Spleen (tissue), 11 donors: ENCODE data around the gene CLDN17. TPM values are rescaled to one million over a fixed set of nuclear protein-coding genes. Genes with fewer than 3 reads are reported as not detected.

Experiments
- DNase-seq: peaks from one replicate; pipeline ENCODE4 v3.0.0-alpha.2; 2020
- H3K27ac ChIP-seq, 8 donors: fragments of 200-600 bp; sonication (generic) in 7 of 8; 1 replicate in 4 of 8; 2 replicates in 4 of 8; pipeline versions ENCODE4 v1.5.0 to v1.8.0; 2016 to 2021; ENCODE audit warnings: inconsistent platforms in 4 of 8, mild to moderate bottlenecking in 4 of 8, moderate library complexity in 1 of 8
- H3K27me3 ChIP-seq, 7 donors: fragments of 200-600 bp; sonication (generic) in 6 of 7; replicated peaks in 1 of 7; 1 replicate in 4 of 7; 2 replicates in 3 of 7; pipeline versions ENCODE4 v1.5.0 to v1.8.0; 2016 to 2021; ENCODE audit warnings: inconsistent platforms in 3 of 7, mild to moderate bottlenecking in 1 of 7
- H3K36me3 ChIP-seq, 6 donors: fragments of 200-600 bp; sonication (generic) in 5 of 6; 1 replicate in 4 of 6; 2 replicates in 2 of 6; pipeline versions ENCODE4 v1.5.0 to v1.8.0; 2016 to 2021; ENCODE audit warnings: inconsistent platforms in 2 of 6
- H3K4me1 ChIP-seq, 6 donors: fragments of 200-600 bp; sonication (generic) in 5 of 6; 1 replicate in 3 of 6; 2 replicates in 3 of 6; pipeline versions ENCODE4 v1.5.0 to v1.8.0; 2016 to 2021; ENCODE audit warnings: inconsistent platforms in 3 of 6
- H3K4me3 ChIP-seq, 8 donors: fragments of 200-600 bp; sonication (generic) in 7 of 8; 1 replicate in 4 of 8; 2 replicates in 4 of 8; pipeline versions ENCODE4 v1.5.0 to v1.8.0; 2016 to 2021; ENCODE audit warnings: inconsistent platforms in 4 of 8, mild to moderate bottlenecking in 4 of 8, moderate library complexity in 2 of 8
- H3K9me3 ChIP-seq, 8 donors: fragments of 200-600 bp; sonication (generic) in 7 of 8; 1 replicate in 4 of 8; 2 replicates in 4 of 8; pipeline versions ENCODE4 v1.5.0 to v1.8.0; 2016 to 2021; ENCODE audit warnings: inconsistent platforms in 4 of 8
- POLR2A ChIP-seq, 3 donors: fragments of 450-650 bp; IDR thresholded peaks; one replicate each; pipeline ENCODE4 v1.5.1; 2017; ENCODE audit warnings: antibody characterized with exemption in 3 of 3, mild to moderate bottlenecking in 1 of 3
- POLR2AphosphoS5 ChIP-seq, 3 donors: sonication (generic); formaldehyde crosslinking; IDR thresholded peaks; one replicate each; pipeline ENCODE4 v1.5.1; 2017; ENCODE audit warnings: antibody characterized with exemption in 3 of 3
- WGBS, 5 donors: extraction: QIAGEN DNeasy Blood & Tissue Kit in 3 of 5; methylation state at CpG; one replicate each; pipeline versions ENCODE4 v1.1.5 to v1.1.7; 2013 to 2018; 5-methylcytosine and 5-hydroxymethylcytosine counted together
- intact Hi-C: fragments of 100-400 bp; cut with DNase I; formaldehyde crosslinking; loops from one replicate; pipeline ENCODE4 v1.15.0; 2023; ENCODE audit warnings: low total_unique reads
- polyA plus RNA-seq, 3 donors: library from polyadenylated mRNA; stranded (reverse); fragments of 200-250 nt; gene quantifications; one replicate each; pipeline ENCODE4 v1.2.1, GENCODE V29; 2013
- total RNA-seq, 7 donors: library from RNA; depleted of rRNA in 3 of 7; stranded (reverse); fragments of >200 nt in 3 of 7; fragmentation: NEBNext Ultra II Directional in 4 of 7; extraction: Animal tissue kit (Norgen Biotek cat#: 25700) in 4 of 7; gene quantifications; one replicate each; pipeline versions ENCODE4 v1.1.0 to v1.2.1, GENCODE V29; 2016 to 2021
- TF ChIP-seq, protein P1 (sequence below), 11 experiments: fragments of 200-600 bp in 7 of 11; fragments of 450-650 bp in 4 of 11; sonication (generic) in 4 of 11; IDR thresholded peaks in 8 of 11; conservative IDR thresholded peaks in 3 of 11; 1 replicate in 7 of 11; 2 replicates in 4 of 11; pipeline versions ENCODE4 v1.4.0 to v1.8.0; 2016 to 2021; ENCODE audit warnings: antibody characterized with exemption in 11 of 11, inconsistent platforms in 4 of 11, mild to moderate bottlenecking in 1 of 11
- donor health status: healthy with polysubstance abuse.
- donor health status: DM: no; HTN: no; CAD: no; lungs with moderate emphysema.
- donor health status: DM: no; HTN: no; CAD: no.
- donor health status: Bipolar disorder and iron deficiency.
- donor health status: healthy.
- donor health status: DM: no; HTN: no; CAD: no.
- donor health status: DM: yes; HTN: yes; CAD: no.

CLDN17 gene
- total and polyA plus RNA-seq, 10 donors: not detected

DNA sequence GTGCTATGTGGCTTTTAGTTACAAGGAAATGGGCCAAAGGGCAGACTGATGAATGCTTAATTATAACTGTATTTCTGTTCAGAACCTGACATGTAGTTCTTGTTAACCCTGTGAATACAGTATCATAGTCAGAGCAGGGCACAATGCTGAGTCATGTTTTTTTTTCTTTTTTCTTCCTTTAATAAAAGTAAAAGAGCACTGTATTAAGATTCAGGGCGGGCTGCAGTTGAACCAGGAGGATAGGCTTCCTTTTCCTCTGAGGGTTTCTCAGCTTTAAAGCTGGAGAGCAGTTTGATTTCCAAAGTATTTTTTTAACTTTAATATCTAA, 40.6 kb upstream of the CLDN17 start:
- intact Hi-C loops: no loop called here
- no peak for DNase-seq
- WGBS, 5 donors: 38 to 82% (median 72%) methylated on average over 1 of the region's 1 CpG
- TF ChIP-seq, protein P1, sequence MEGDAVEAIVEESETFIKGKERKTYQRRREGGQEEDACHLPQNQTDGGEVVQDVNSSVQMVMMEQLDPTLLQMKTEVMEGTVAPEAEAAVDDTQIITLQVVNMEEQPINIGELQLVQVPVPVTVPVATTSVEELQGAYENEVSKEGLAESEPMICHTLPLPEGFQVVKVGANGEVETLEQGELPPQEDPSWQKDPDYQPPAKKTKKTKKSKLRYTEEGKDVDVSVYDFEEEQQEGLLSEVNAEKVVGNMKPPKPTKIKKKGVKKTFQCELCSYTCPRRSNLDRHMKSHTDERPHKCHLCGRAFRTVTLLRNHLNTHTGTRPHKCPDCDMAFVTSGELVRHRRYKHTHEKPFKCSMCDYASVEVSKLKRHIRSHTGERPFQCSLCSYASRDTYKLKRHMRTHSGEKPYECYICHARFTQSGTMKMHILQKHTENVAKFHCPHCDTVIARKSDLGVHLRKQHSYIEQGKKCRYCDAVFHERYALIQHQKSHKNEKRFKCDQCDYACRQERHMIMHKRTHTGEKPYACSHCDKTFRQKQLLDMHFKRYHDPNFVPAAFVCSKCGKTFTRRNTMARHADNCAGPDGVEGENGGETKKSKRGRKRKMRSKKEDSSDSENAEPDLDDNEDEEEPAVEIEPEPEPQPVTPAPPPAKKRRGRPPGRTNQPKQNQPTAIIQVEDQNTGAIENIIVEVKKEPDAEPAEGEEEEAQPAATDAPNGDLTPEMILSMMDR (IDR thresholded peaks at IDR 0.05 in 8 of 11, conservative IDR thresholded peaks at IDR 0.05 in 3 of 11): no peak
- no peak for TF ChIP-seq POLR2A (IDR thresholded peaks at IDR 0.05)
- TF ChIP-seq POLR2AphosphoS5 (IDR thresholded peaks at IDR 0.05): no peak
- Histone ChIP-seq H3K27me3 (no peaks in the 10 kb centered on the region), H3K27ac (no peak overlapping the region), H3K4me1 (no peaks in the 10 kb centered on the region), H3K4me3 (no peak overlapping the region), H3K9me3 (no peaks in the 10 kb centered on the region), H3K36me3 (no peaks in the 10 kb centered on the region)

DNA sequence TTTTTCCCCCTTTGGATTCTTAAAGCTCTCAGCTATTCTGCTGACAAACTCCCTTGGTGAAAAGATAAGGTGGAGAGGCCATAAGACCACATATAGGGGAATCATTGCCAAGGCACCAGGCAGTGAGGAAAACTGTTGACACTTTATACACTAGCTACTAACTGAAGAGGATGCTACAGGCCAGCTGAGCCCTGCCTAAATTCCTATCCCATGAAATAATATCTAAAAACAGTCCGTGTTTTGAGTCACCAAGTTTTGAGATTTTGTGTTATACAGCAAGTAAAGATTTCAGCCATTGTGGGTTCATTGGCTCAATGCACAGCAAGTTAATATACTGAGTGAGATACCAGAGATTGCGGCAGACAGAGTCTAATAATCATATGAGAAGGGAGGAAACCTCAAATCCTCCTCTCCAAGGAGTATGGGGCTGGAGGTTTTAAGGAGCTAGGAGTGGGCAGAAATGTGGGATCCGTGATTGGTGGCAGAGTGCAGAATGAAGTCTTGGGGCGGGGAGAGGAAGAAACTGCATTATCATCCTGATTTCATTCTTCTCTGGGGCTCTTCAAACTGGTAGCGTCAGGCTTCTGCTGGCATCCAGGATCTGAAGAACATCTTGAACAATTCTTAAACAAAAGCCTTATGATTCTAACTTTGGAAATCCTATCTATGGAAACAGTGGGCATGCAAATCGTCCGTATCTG, 40.1 kb upstream of the CLDN17 start:
- Histone ChIP-seq H3K4me1 (no peaks in the 10 kb centered on the region), H3K4me3 (no peak overlapping the region), H3K27ac (no peak overlapping the region), H3K27me3 (no peaks in the 10 kb centered on the region), H3K9me3 (peaks cover 0 to 1% (median 0%) of the 10 kb centered on the region in 8 donors), H3K36me3 (no peaks in the 10 kb centered on the region)
- DNase-seq: no peak
- no peak for TF ChIP-seq POLR2A (IDR thresholded peaks at IDR 0.05)
- TF ChIP-seq, protein P1 (IDR thresholded peaks at IDR 0.05 in 8 of 11, conservative IDR thresholded peaks at IDR 0.05 in 3 of 11): no peak
- TF ChIP-seq POLR2AphosphoS5 (IDR thresholded peaks at IDR 0.05): no peak
- intact Hi-C loops: no loop called here
- 76 to 83% (median 79%) methylated on average over 7 of the region's 7 CpGs for WGBS, 5 donors

DNA sequence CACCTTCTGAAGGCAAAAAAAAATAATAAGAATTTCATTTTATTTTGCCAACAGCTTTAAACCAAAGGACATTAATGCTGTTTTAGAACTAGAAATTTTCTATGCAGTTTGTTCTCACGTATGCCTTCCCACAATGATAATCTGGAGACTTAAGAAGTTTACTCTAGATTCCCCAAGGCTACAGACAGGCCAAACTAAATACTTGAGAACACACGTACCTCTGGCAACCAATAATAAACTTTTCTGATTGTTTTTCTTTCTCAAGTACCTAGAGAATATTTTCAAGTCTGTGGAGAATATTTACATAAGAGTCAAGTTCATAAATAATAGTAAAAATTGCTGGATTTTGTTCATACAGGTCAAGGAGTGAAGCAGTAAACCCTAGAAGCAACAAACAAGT, 33.4 kb upstream of the CLDN17 start:
- Histone ChIP-seq H3K4me3 (no peak overlapping the region), H3K9me3 (peaks cover 0 to 12% (median 2%) of the 10 kb centered on the region in 8 donors), H3K27me3 (no peaks in the 10 kb centered on the region), H3K36me3 (no peaks in the 10 kb centered on the region), H3K27ac (no peak overlapping the region), H3K4me1 (no peaks in the 10 kb centered on the region)
- intact Hi-C loops: no loop called here
- WGBS, 5 donors: 70 to 81% (median 75%) methylated on average over 2 of the region's 2 CpGs
- no peak for DNase-seq
- TF ChIP-seq, protein P1 (IDR thresholded peaks at IDR 0.05 in 8 of 11, conservative IDR thresholded peaks at IDR 0.05 in 3 of 11): no peak
- TF ChIP-seq POLR2A (IDR thresholded peaks at IDR 0.05) (no peak), POLR2AphosphoS5 (IDR thresholded peaks at IDR 0.05) (no peak)

DNA sequence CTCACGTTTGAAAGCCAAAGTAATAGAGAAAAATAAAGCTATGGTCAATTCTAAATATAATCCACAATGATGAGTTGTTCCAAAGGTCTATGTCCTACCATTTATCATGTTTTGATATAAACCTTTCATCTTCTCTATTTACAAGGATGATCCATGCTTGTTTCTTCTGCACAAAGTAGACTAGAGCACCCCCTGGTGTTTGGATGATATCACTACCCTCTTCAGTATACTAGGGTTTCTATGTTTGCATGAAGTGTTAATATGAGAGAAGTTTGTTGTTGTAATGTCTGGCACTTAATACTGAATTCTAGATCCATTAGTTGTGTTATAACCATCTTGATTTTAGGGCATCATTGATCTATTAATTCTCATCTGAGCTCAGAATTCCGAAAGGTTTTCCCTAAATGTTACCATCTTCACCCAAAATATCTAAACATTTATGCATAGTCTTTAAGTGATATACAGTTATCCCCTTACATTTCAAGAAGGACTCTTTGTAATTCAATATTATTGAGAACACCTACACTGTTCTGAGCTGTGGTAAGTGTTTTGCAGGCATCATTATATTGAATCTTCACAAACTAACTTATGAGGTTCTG, 28.2 kb upstream of the CLDN17 start:
- 24 to 41% (median 26%) methylated on average over 2 of the region's 2 CpGs for WGBS, 5 donors
- Histone ChIP-seq H3K27ac (no peak overlapping the region), H3K4me1 (no peaks in the 10 kb centered on the region), H3K27me3 (no peaks in the 10 kb centered on the region), H3K36me3 (no peaks in the 10 kb centered on the region), H3K9me3 (no peaks in the 10 kb centered on the region), H3K4me3 (no peak overlapping the region)
- intact Hi-C loops: no loop called here
- no peak for DNase-seq
- TF ChIP-seq POLR2A (IDR thresholded peaks at IDR 0.05) (no peak), POLR2AphosphoS5 (IDR thresholded peaks at IDR 0.05) (no peak)
- TF ChIP-seq, protein P1 (IDR thresholded peaks at IDR 0.05 in 8 of 11, conservative IDR thresholded peaks at IDR 0.05 in 3 of 11): peak in 7 of 11 experiments; percentile 9 to 54 (median 42)
